GM12878 (cell line): Measurements from ENCODE around the gene WASHC1.
"Not testable (repeated sequence)": the region's sequence is repeated elsewhere in the genome, so short reads cannot be mapped to it uniquely, and the experiment has no call there.

ENCODE experiments used
- ASH2L ChIP-seq: fragments of 300-600, 200-600 bp; sonication (generic); IDR thresholded peaks from 2 replicates; pipeline ENCODE4 v1.6.1; 2017; ENCODE audit warnings: low read depth, mild to moderate bottlenecking, borderline replicate concordance
- BCL11A ChIP-seq: IDR thresholded peaks from 2 replicates; pipeline ENCODE4 v1.6.1; 2011; ENCODE audit warnings: low read depth, low read length
- LARP7 ChIP-seq: fragments of 450-650 bp; IDR thresholded peaks from 2 replicates; pipeline ENCODE4 v1.6.1; 2017; ENCODE audit warnings: mild to moderate bottlenecking
- POLR2A ChIP-seq: IDR thresholded peaks from 2 replicates; pipeline ENCODE4 v1.6.1; 2011; ENCODE audit warnings: low read depth, mild to moderate bottlenecking, low read length
- RUNX3 ChIP-seq: IDR thresholded peaks from 2 replicates; pipeline ENCODE4 v1.6.1; 2012; ENCODE audit warnings: low read length, inconsistent platforms
- SREBF2 ChIP-seq: IDR thresholded peaks from 2 replicates; pipeline ENCODE4 v1.6.1; 2012; ENCODE audit warnings: mild to moderate bottlenecking, low read length
- TAF1 ChIP-seq: IDR thresholded peaks from 2 replicates; pipeline ENCODE4 v1.6.1; 2011; ENCODE audit warnings: mild to moderate bottlenecking, low read depth, low read length, borderline replicate concordance
- TARDBP ChIP-seq: IDR thresholded peaks from 2 replicates; pipeline ENCODE4 v1.6.1; 2016; ENCODE audit warnings: borderline replicate concordance
- TF ChIP-seq, protein P1 (sequence below), 3 experiments: IDR thresholded peaks in 2 of 3; conservative IDR thresholded peaks in 1 of 3; 2 replicates each; pipeline ENCODE4 v1.5.1; 2011; ENCODE audit warnings: low read depth in 3 of 3, low read length in 3 of 3, mild to moderate bottlenecking in 3 of 3, control low read depth in 2 of 3, moderate library complexity in 2 of 3, inconsistent platforms in 1 of 3, mixed read lengths in 1 of 3; ENCODE audit not compliant: control insufficient read depth in 2 of 3, insufficient read depth in 1 of 3; ENCODE audit errors: extremely low read depth in 1 of 3
- TF ChIP-seq, protein P2 (sequence below): IDR thresholded peaks from 2 replicates; pipeline ENCODE4 v1.6.1; 2012; ENCODE audit warnings: mild to moderate bottlenecking, low read depth, low read length
- TF ChIP-seq, protein P3 (sequence below): fragments of 450-650 bp; IDR thresholded peaks from 2 replicates; pipeline ENCODE4 v1.6.1; 2017; ENCODE audit warnings: mild to moderate bottlenecking
- TF ChIP-seq, protein P4 (sequence below): fragments of 450-650 bp; IDR thresholded peaks from 2 replicates; pipeline ENCODE4 v1.6.1; 2017; ENCODE audit warnings: mild to moderate bottlenecking, moderate library complexity
- TF ChIP-seq, protein P5 (sequence below): IDR thresholded peaks from 2 replicates; pipeline ENCODE4 v1.6.1; 2011; ENCODE audit warnings: low read depth, low read length, improper control_type of control experiment, borderline replicate concordance

DNA sequence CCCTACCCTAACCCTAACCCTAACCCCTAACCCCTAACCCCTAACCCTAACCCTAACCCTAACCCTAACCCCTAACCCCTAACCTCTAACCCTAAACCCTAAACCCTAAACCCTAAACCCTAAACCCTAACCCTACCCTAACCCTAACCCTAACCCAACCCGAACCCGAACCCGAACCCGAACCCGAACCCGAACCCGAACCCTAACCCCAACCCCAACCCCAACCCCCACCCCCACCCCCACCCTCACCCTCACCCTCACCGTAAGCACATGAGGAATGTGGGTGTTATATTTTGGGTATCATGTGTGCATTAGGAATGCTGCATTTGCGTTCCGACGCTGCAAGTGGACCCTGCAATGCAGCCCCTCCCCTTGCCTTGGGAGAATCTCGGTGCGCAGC, 19.0 kb downstream of the WASHC1 start:
- not testable (repeated sequence) for TF ChIP-seq POLR2A, TARDBP, RUNX3, ASH2L, BCL11A, LARP7, TAF1, SREBF2
- TF ChIP-seq, protein P1, sequence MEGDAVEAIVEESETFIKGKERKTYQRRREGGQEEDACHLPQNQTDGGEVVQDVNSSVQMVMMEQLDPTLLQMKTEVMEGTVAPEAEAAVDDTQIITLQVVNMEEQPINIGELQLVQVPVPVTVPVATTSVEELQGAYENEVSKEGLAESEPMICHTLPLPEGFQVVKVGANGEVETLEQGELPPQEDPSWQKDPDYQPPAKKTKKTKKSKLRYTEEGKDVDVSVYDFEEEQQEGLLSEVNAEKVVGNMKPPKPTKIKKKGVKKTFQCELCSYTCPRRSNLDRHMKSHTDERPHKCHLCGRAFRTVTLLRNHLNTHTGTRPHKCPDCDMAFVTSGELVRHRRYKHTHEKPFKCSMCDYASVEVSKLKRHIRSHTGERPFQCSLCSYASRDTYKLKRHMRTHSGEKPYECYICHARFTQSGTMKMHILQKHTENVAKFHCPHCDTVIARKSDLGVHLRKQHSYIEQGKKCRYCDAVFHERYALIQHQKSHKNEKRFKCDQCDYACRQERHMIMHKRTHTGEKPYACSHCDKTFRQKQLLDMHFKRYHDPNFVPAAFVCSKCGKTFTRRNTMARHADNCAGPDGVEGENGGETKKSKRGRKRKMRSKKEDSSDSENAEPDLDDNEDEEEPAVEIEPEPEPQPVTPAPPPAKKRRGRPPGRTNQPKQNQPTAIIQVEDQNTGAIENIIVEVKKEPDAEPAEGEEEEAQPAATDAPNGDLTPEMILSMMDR (IDR thresholded peaks at IDR 0.05 in 2 of 3, conservative IDR thresholded peaks at IDR 0.05 in 1 of 3; ENCODE audit: control insufficient read depth in 2 of 3, extremely low read depth in 1 of 3, insufficient read depth in 1 of 3, low read depth in 3 of 3, low read length in 3 of 3), result not testable (repeated sequence)
- TF ChIP-seq, protein P2, sequence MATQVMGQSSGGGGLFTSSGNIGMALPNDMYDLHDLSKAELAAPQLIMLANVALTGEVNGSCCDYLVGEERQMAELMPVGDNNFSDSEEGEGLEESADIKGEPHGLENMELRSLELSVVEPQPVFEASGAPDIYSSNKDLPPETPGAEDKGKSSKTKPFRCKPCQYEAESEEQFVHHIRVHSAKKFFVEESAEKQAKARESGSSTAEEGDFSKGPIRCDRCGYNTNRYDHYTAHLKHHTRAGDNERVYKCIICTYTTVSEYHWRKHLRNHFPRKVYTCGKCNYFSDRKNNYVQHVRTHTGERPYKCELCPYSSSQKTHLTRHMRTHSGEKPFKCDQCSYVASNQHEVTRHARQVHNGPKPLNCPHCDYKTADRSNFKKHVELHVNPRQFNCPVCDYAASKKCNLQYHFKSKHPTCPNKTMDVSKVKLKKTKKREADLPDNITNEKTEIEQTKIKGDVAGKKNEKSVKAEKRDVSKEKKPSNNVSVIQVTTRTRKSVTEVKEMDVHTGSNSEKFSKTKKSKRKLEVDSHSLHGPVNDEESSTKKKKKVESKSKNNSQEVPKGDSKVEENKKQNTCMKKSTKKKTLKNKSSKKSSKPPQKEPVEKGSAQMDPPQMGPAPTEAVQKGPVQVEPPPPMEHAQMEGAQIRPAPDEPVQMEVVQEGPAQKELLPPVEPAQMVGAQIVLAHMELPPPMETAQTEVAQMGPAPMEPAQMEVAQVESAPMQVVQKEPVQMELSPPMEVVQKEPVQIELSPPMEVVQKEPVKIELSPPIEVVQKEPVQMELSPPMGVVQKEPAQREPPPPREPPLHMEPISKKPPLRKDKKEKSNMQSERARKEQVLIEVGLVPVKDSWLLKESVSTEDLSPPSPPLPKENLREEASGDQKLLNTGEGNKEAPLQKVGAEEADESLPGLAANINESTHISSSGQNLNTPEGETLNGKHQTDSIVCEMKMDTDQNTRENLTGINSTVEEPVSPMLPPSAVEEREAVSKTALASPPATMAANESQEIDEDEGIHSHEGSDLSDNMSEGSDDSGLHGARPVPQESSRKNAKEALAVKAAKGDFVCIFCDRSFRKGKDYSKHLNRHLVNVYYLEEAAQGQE, result not testable (repeated sequence)
- TF ChIP-seq, protein P3, sequence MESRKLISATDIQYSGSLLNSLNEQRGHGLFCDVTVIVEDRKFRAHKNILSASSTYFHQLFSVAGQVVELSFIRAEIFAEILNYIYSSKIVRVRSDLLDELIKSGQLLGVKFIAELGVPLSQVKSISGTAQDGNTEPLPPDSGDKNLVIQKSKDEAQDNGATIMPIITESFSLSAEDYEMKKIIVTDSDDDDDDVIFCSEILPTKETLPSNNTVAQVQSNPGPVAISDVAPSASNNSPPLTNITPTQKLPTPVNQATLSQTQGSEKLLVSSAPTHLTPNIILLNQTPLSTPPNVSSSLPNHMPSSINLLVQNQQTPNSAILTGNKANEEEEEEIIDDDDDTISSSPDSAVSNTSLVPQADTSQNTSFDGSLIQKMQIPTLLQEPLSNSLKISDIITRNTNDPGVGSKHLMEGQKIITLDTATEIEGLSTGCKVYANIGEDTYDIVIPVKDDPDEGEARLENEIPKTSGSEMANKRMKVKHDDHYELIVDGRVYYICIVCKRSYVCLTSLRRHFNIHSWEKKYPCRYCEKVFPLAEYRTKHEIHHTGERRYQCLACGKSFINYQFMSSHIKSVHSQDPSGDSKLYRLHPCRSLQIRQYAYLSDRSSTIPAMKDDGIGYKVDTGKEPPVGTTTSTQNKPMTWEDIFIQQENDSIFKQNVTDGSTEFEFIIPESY, result not testable (repeated sequence)
- TF ChIP-seq, protein P4, sequence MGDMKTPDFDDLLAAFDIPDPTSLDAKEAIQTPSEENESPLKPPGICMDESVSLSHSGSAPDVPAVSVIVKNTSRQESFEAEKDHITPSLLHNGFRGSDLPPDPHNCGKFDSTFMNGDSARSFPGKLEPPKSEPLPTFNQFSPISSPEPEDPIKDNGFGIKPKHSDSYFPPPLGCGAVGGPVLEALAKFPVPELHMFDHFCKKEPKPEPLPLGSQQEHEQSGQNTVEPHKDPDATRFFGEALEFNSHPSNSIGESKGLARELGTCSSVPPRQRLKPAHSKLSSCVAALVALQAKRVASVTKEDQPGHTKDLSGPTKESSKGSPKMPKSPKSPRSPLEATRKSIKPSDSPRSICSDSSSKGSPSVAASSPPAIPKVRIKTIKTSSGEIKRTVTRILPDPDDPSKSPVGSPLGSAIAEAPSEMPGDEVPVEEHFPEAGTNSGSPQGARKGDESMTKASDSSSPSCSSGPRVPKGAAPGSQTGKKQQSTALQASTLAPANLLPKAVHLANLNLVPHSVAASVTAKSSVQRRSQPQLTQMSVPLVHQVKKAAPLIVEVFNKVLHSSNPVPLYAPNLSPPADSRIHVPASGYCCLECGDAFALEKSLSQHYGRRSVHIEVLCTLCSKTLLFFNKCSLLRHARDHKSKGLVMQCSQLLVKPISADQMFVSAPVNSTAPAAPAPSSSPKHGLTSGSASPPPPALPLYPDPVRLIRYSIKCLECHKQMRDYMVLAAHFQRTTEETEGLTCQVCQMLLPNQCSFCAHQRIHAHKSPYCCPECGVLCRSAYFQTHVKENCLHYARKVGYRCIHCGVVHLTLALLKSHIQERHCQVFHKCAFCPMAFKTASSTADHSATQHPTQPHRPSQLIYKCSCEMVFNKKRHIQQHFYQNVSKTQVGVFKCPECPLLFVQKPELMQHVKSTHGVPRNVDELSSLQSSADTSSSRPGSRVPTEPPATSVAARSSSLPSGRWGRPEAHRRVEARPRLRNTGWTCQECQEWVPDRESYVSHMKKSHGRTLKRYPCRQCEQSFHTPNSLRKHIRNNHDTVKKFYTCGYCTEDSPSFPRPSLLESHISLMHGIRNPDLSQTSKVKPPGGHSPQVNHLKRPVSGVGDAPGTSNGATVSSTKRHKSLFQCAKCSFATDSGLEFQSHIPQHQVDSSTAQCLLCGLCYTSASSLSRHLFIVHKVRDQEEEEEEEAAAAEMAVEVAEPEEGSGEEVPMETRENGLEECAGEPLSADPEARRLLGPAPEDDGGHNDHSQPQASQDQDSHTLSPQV, result not testable (repeated sequence)
- TF ChIP-seq, protein P5, sequence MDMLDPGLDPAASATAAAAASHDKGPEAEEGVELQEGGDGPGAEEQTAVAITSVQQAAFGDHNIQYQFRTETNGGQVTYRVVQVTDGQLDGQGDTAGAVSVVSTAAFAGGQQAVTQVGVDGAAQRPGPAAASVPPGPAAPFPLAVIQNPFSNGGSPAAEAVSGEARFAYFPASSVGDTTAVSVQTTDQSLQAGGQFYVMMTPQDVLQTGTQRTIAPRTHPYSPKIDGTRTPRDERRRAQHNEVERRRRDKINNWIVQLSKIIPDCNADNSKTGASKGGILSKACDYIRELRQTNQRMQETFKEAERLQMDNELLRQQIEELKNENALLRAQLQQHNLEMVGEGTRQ, result not testable (repeated sequence)
